CD4-positive, alpha-beta T cell treated with Interleukin-6 for 4 hours (primary cell): ENCODE results near the gene CYP3A4.

Experiments
- DNase-seq: peaks from one replicate; pipeline ENCODE4 v3.0.0-alpha.2; 2020; ENCODE audit warnings: mixed read lengths

The CYP3A4 gene

DNA sequence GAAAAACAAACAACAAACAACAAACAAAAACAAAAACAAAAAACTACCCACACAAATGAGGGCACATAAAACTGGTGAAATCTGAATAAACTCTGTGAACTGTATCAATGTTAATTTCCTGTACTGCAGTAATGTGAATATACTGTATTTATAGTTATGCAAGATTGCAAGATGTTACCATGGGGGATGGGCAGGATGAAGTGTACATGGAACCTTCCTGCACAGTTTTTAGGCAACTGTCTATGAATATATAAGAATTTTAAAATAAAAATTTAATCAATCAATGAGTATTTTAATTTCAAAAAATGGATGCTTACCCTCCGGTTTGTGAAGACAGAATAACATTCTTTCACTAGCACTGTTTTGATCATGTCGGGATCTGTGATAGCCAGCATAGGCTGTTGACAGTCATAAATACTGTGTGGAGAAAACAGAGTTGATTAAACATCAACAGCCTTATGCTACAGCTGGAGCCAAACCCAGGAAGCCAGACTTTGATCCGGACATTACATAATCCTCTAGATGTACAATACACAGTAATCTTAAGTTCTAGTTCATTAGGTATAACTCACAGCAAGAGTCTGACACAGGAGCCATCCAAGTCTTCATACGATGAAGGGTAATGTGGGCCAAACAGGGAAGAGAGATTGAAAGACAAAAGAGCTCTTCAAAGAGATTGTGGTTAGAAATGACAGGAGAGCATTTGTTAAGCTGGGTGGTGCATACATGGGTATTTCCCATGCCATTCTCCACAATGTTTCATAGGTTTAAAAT, 63.8 kb downstream of the CYP3A4 start:
- DNase-seq = no peak

DNA sequence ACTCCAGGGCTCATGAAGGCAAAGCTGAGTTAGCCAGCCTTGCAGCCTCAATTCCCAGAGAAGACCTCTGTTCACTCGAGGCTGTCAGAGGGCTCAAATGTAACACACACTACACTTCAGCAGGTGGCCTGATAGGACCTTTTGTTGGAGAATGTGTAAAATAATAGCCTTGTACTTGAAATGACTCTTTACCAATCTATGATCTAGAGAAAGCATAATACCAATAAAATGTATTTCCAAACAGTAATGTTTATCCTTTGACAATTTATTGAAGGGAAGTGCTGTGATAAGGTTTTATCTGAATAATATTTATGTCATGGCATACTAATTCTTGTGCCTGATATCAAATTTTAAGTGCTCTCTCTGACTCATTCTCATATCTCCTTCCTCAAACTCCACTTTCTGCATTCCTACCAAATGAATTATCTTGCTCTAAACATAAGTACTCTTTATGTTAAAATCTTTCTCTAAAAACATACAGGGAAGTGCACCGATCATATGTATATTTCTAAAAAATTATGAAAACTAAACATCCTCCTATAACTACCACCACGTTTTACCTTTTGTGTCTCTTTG, 69.9 kb downstream of the CYP3A4 start:
- DNase-seq = no peak

DNA sequence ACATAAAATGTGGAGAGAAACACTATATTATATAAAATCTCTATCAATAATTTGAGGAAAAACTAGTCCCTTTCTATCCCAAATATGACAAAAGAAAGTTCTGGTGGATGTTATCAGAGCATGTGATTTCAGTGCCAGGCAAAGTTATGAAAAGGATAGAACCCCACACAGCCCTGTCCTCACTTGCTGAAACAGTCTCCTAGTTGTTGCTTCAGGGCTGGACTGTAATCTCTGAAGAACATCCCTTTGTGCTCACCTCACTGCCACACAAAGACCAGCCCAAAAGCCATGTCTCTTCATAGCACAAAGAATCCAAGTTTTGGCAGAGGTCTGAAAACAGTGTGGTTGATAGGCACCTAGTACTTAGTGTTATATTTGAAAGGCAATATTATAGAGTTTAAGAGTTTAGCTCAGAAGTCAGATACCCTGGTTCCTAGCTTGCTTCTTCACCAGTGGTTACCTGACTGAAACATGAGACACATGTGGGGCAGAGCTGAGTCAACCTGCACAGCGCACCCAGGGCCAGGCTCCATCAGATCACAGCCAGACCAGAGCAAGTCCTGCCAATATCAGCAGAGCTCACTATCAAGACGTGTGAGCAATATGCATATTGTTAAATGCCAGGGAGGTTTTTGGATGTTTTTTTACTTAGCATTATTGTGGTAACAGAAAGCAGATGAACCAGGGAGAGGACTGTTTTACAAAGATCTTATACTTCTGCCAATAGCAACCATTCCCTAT, 74.0 kb downstream of the CYP3A4 start:
- no peak for DNase-seq

DNA sequence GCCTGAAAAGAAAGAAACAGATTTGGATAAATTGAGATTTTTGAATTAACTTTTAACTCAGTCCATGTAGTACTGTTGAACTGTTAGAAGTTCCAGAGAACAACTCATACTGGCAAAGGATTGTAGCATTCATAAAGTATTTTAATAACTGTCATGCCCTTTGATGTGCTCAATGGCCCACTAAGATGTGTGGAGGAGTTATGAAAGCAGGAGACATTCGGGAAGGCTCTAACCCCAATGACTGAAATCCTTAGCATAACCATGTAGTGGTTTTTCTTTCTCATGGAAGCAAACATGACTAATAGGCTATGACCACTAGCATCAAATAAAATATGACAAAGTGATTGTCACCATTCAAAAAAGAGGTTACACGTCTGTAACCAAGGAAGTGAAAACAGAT, 74.7 kb downstream of the CYP3A4 start:
- DNase-seq = no peak

- DNase-seq = no peak
These were observed 76.9 kb downstream of the CYP3A4 start for GRCh38 chr7:99707096-99707495.
